ENCODE measurements around the gene ANP32D.
"Not testable (repeated sequence)": the region's sequence is repeated elsewhere in the genome, so short reads cannot be mapped to it uniquely, and the experiment has no call there.

Gene ANP32D

GRCh38 chr12:48472259-48472658 lies at the start of gene ANP32D:
ANP32D (plus strand) TSS chr12:48472559; CDS start chr12:48472665, 106 bp downstream.
- Mint-ChIP-seq H3K27ac (no peak within 1 kb of the TSS), H3K4me3 (no peak within 1 kb of the TSS), H3K9me3 (peaks cover 48% of the 10 kb centered on the region), H3K36me3 (ENCODE audit: low read depth) (no peaks in the 10 kb centered on the region), H3K27me3 (peaks cover 4% of the 10 kb centered on the region), H3K4me1 (ENCODE audit: low read depth) (no peaks in the 10 kb centered on the region)
- intact Hi-C loops (cut with micrococcal nuclease) = no loop called here

- peaks cover 5% of the 10 kb centered on the region for H3K4me1 Mint-ChIP-seq (ENCODE audit: low read depth)
- peaks cover 12% of the 10 kb centered on the region for H3K27me3 Mint-ChIP-seq
- H3K27ac Mint-ChIP-seq = no peak overlapping the region
These were observed 49.2 kb upstream of the ANP32D start for GRCh38 chr12:48423171-48423570.

GRCh38 chr12:48424644-48425043 lies 47.7 kb upstream of the ANP32D start:
- Mint-ChIP-seq H3K36me3 (ENCODE audit: low read depth) (no peaks in the 10 kb centered on the region), H3K4me1 (ENCODE audit: low read depth) (no peaks in the 10 kb centered on the region), H3K9me3 (peaks cover 7% of the 10 kb centered on the region), H3K4me3 (no peak overlapping the region), H3K27ac (no peak overlapping the region), H3K27me3 (peaks cover 16% of the 10 kb centered on the region)
- intact Hi-C loops (cut with micrococcal nuclease) = no loop called here

More at GRCh38 chr12:48423171-48423570, 49.2 kb upstream of the ANP32D start:
- H3K9me3 Mint-ChIP-seq = no peaks in the 10 kb centered on the region
- no peaks in the 10 kb centered on the region for H3K36me3 Mint-ChIP-seq (ENCODE audit: low read depth)
- no peak overlapping the region for H3K4me3 Mint-ChIP-seq
- intact Hi-C loops (cut with micrococcal nuclease) = no loop called here

- not testable (repeated sequence) for H3K4me3 Mint-ChIP-seq
- H3K27me3 Mint-ChIP-seq = peaks cover 13% of the 10 kb centered on the region
These were observed 38.3 kb upstream of the ANP32D start for GRCh38 chr12:48434016-48434415.

GRCh38 chr12:48441069-48441468 lies 31.3 kb upstream of the ANP32D start:
- Mint-ChIP-seq H3K27me3 (peaks cover 6% of the 10 kb centered on the region), H3K36me3 (ENCODE audit: low read depth) (no peaks in the 10 kb centered on the region), H3K27ac (no peak overlapping the region), H3K4me1 (ENCODE audit: low read depth) (peaks cover 6% of the 10 kb centered on the region), H3K9me3 (no peaks in the 10 kb centered on the region), H3K4me3 (no peak overlapping the region)
- intact Hi-C loops (cut with micrococcal nuclease) = no loop called here

More at GRCh38 chr12:48434016-48434415, 38.3 kb upstream of the ANP32D start:
- H3K36me3 Mint-ChIP-seq (ENCODE audit: low read depth); H3K4me1 Mint-ChIP-seq (ENCODE audit: low read depth); intact Hi-C loops (cut with micrococcal nuclease); H3K9me3 Mint-ChIP-seq; H3K27ac Mint-ChIP-seq: not testable (repeated sequence)

GRCh38 chr12:48442179-48442847 lies 30.0 kb upstream of the ANP32D start:
- Mint-ChIP-seq H3K4me1 (ENCODE audit: low read depth) (peaks cover 7% of the 10 kb centered on the region), H3K27me3 (peaks cover 3% of the 10 kb centered on the region), H3K4me3 (no peak overlapping the region), H3K36me3 (ENCODE audit: low read depth) (no peaks in the 10 kb centered on the region), H3K9me3 (no peaks in the 10 kb centered on the region), H3K27ac (no peak overlapping the region)
- intact Hi-C loops (cut with micrococcal nuclease) = no loop called here

GRCh38 chr12:48445538-48445937 lies 26.8 kb upstream of the ANP32D start:
- peaks cover 7% of the 10 kb centered on the region for H3K27me3 Mint-ChIP-seq
- H3K9me3 Mint-ChIP-seq = peaks cover 11% of the 10 kb centered on the region
- no peaks in the 10 kb centered on the region for H3K36me3 Mint-ChIP-seq (ENCODE audit: low read depth)
- peaks cover 7% of the 10 kb centered on the region for H3K4me1 Mint-ChIP-seq (ENCODE audit: low read depth)
- intact Hi-C loops (cut with micrococcal nuclease) = no loop called here
- H3K27ac Mint-ChIP-seq = no peak overlapping the region
- no peak overlapping the region for H3K4me3 Mint-ChIP-seq

- Mint-ChIP-seq H3K36me3 (ENCODE audit: low read depth) (no peaks in the 10 kb centered on the region), H3K27ac (no peak overlapping the region), H3K9me3 (peaks cover 13% of the 10 kb centered on the region), H3K27me3 (peaks cover 7% of the 10 kb centered on the region), H3K4me3 (no peak overlapping the region), H3K4me1 (ENCODE audit: low read depth) (peaks cover 7% of the 10 kb centered on the region)
- intact Hi-C loops (cut with micrococcal nuclease) = no loop called here
These were observed 26.1 kb upstream of the ANP32D start for GRCh38 chr12:48446161-48446776.

GRCh38 chr12:48447755-48448154 lies 24.6 kb upstream of the ANP32D start:
- Mint-ChIP-seq H3K27ac (no peak overlapping the region), H3K9me3 (peaks cover 13% of the 10 kb centered on the region), H3K4me1 (ENCODE audit: low read depth) (peaks cover 7% of the 10 kb centered on the region), H3K4me3 (no peak overlapping the region), H3K36me3 (ENCODE audit: low read depth) (no peaks in the 10 kb centered on the region), H3K27me3 (peaks cover 4% of the 10 kb centered on the region)
- intact Hi-C loops (cut with micrococcal nuclease) = no loop called here

- H3K4me3 Mint-ChIP-seq = no peak overlapping the region
- H3K27ac Mint-ChIP-seq = no peak overlapping the region
- intact Hi-C loops (cut with micrococcal nuclease) = loop anchor here (5.0 kb wide), 1 partner anchor 264 kb away; no protein-coding TSS in a partner anchor
- H3K36me3 Mint-ChIP-seq (ENCODE audit: low read depth) = no peaks in the 10 kb centered on the region
- peaks cover 13% of the 10 kb centered on the region for H3K9me3 Mint-ChIP-seq
- no peaks in the 10 kb centered on the region for H3K4me1 Mint-ChIP-seq (ENCODE audit: low read depth)
- peaks cover 6% of the 10 kb centered on the region for H3K27me3 Mint-ChIP-seq
These were observed 21.0 kb upstream of the ANP32D start for GRCh38 chr12:48451372-48451771.

GRCh38 chr12:48452961-48453360 lies 19.4 kb upstream of the ANP32D start:
- H3K9me3 Mint-ChIP-seq = peaks cover 13% of the 10 kb centered on the region
- not testable (repeated sequence) for H3K27ac Mint-ChIP-seq; H3K27me3 Mint-ChIP-seq; H3K36me3 Mint-ChIP-seq (ENCODE audit: low read depth); H3K4me1 Mint-ChIP-seq (ENCODE audit: low read depth); H3K4me3 Mint-ChIP-seq
- intact Hi-C loops (cut with micrococcal nuclease) = loop anchor here (5.0 kb wide), 1 partner anchor 266 kb away; no protein-coding TSS in a partner anchor

GRCh38 chr12:48454667-48455066 lies 17.7 kb upstream of the ANP32D start:
- peaks cover 5% of the 10 kb centered on the region for H3K27me3 Mint-ChIP-seq
- no peak overlapping the region for H3K4me3 Mint-ChIP-seq
- H3K27ac Mint-ChIP-seq = no peak overlapping the region
- peaks cover 10% of the 10 kb centered on the region for H3K9me3 Mint-ChIP-seq
- no peaks in the 10 kb centered on the region for H3K36me3 Mint-ChIP-seq (ENCODE audit: low read depth)
- no peaks in the 10 kb centered on the region for H3K4me1 Mint-ChIP-seq (ENCODE audit: low read depth)
- intact Hi-C loops (cut with micrococcal nuclease) = loop anchor here (5.0 kb wide), 1 partner anchor 267 kb away; no protein-coding TSS in a partner anchor

- peaks cover 6% of the 10 kb centered on the region for H3K9me3 Mint-ChIP-seq
- H3K27ac Mint-ChIP-seq = no peak overlapping the region
- no peak overlapping the region for H3K4me3 Mint-ChIP-seq
- intact Hi-C loops (cut with micrococcal nuclease) = no loop called here
- no peaks in the 10 kb centered on the region for H3K36me3 Mint-ChIP-seq (ENCODE audit: low read depth)
- H3K27me3 Mint-ChIP-seq = peaks cover 5% of the 10 kb centered on the region
- H3K4me1 Mint-ChIP-seq (ENCODE audit: low read depth) = no peaks in the 10 kb centered on the region
These were observed 17.2 kb upstream of the ANP32D start for GRCh38 chr12:48455116-48455515.

- intact Hi-C loops (cut with micrococcal nuclease) = no loop called here
- Mint-ChIP-seq H3K4me3 (no peak overlapping the region), H3K27ac (no peak overlapping the region), H3K4me1 (ENCODE audit: low read depth) (no peaks in the 10 kb centered on the region), H3K9me3 (no peaks in the 10 kb centered on the region), H3K36me3 (ENCODE audit: low read depth) (no peaks in the 10 kb centered on the region), H3K27me3 (peaks cover 13% of the 10 kb centered on the region)
These were observed 13.1 kb upstream of the ANP32D start for GRCh38 chr12:48459259-48459658.

Data from dendritic cell treated with granulocyte-macrophage colony-stimulating factor and Interleukin-4, amounts not matched to agents 40 ng/mL and 50 ng/mL, for 4 days (primary cell).